ENCODE data around the gene PLXDC1.

The PLXDC1 gene

DNA sequence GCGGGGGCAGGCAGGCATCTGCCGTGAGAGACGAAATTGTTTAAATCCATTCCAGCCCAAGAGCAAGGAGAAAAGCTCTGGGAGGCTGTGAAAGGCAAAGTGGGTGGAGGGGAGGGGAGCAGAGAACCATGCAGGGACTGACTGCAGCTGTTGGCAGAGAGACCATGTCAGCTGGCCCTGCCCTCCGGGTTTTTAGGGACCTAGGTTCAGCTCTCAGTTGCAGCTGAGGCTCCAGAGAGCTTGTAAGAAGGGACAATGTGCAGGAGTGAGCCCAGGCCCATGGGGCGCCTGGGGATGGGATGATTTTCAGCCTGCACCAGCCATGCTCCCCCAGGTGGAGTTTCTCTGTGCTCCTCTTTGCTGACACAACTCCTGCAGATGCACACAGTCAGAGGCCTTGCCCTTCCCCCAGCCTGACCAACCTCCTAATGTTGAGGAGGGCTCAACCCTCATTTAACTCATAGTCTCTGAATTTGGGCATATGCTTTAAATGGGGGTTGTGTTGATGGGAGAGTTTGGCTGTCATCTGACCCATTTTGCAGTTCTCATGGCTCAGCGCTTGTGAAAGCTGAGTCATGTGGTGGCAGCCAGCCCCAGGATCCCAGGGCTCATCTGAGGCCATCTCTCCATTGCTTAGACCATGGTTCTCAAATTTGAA, 70.9 kb downstream of the PLXDC1 start:
- H3K9ac ChIP-seq (ENCODE audit: low read length) = no peak overlapping the region
- TF ChIP-seq EZH2 (optimal IDR thresholded peaks at IDR 0.05; ENCODE audit: low read depth, low read length) (no peak), EZH2phosphoT487 (IDR thresholded peaks at IDR 0.05; ENCODE audit: low read length) (no peak)
- TF ChIP-seq, protein P1, sequence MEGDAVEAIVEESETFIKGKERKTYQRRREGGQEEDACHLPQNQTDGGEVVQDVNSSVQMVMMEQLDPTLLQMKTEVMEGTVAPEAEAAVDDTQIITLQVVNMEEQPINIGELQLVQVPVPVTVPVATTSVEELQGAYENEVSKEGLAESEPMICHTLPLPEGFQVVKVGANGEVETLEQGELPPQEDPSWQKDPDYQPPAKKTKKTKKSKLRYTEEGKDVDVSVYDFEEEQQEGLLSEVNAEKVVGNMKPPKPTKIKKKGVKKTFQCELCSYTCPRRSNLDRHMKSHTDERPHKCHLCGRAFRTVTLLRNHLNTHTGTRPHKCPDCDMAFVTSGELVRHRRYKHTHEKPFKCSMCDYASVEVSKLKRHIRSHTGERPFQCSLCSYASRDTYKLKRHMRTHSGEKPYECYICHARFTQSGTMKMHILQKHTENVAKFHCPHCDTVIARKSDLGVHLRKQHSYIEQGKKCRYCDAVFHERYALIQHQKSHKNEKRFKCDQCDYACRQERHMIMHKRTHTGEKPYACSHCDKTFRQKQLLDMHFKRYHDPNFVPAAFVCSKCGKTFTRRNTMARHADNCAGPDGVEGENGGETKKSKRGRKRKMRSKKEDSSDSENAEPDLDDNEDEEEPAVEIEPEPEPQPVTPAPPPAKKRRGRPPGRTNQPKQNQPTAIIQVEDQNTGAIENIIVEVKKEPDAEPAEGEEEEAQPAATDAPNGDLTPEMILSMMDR (IDR thresholded peaks at IDR 0.05; ENCODE audit: low read length) = no peak

DNA sequence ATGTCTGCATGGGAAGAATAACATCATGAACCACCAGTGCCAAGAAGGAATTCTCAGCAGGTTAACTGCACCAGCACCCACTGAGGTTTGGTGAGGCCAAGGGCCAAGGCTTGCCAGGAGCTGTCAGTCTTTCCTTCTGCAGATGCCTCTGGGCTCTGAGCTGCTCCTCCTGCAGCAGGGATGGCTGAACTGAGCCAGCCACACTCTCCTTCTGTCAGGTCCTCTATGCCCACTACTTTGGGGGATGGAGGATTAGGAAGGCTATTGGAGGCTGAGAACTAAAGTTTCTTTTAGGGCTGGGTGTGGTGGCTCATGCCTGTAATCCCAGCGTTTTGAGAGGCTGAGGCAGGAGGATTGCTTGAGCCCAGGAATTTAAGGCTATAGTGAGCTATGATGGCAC, 71.6 kb downstream of the PLXDC1 start:
- Histone ChIP-seq H3K4me3 (ENCODE audit: low read length) (no peak overlapping the region), H3K27me3 (replicated peaks; ENCODE audit: insufficient read depth, low read length) (no peaks in the 10 kb centered on the region), H3K9ac (ENCODE audit: low read length) (no peak overlapping the region), H3F3A (ENCODE audit: insufficient read depth, low read length) (no peaks in the 10 kb centered on the region), H3K27ac (ENCODE audit: low read length) (no peak overlapping the region), H3K36me3 (replicated peaks; ENCODE audit: insufficient read depth, low read length) (no peaks in the 10 kb centered on the region), H3K9me2 (replicated peaks; ENCODE audit: insufficient read depth, low read length) (no peaks in the 10 kb centered on the region), H2AFZ (ENCODE audit: low read length) (no peak overlapping the region), H3K79me2 (ENCODE audit: low read length) (no peaks in the 10 kb centered on the region), H3K9me3 (replicated peaks; ENCODE audit: insufficient read depth, low read length) (no peaks in the 10 kb centered on the region), H4K20me1 (ENCODE audit: insufficient read depth, low read length) (no peaks in the 10 kb centered on the region), H3K4me1 (ENCODE audit: low read length) (no peaks in the 10 kb centered on the region), H3K4me2 (ENCODE audit: low read depth, low read length) (no peak overlapping the region)
- DNase-seq = no peak
- no peak for TF ChIP-seq EZH2 (optimal IDR thresholded peaks at IDR 0.05; ENCODE audit: low read depth, low read length)
- TF ChIP-seq, protein P1 (IDR thresholded peaks at IDR 0.05; ENCODE audit: low read length) = no peak
- no peak for TF ChIP-seq EZH2phosphoT487 (IDR thresholded peaks at IDR 0.05; ENCODE audit: low read length)

More for the DNA sequence above, 70.9 kb downstream of the PLXDC1 start:
- Histone ChIP-seq H3K4me1 (ENCODE audit: low read length) (no peaks in the 10 kb centered on the region), H3K27me3 (replicated peaks; ENCODE audit: insufficient read depth, low read length) (no peaks in the 10 kb centered on the region), H3K36me3 (replicated peaks; ENCODE audit: insufficient read depth, low read length) (no peaks in the 10 kb centered on the region), H4K20me1 (ENCODE audit: insufficient read depth, low read length) (no peaks in the 10 kb centered on the region), H3K4me2 (ENCODE audit: low read depth, low read length) (no peak overlapping the region), H3K4me3 (ENCODE audit: low read length) (no peak overlapping the region), H3K27ac (ENCODE audit: low read length) (no peak overlapping the region), H2AFZ (ENCODE audit: low read length) (no peak overlapping the region), H3K9me3 (replicated peaks; ENCODE audit: insufficient read depth, low read length) (no peaks in the 10 kb centered on the region), H3K79me2 (ENCODE audit: low read length) (no peaks in the 10 kb centered on the region), H3F3A (ENCODE audit: insufficient read depth, low read length) (no peaks in the 10 kb centered on the region), H3K9me2 (replicated peaks; ENCODE audit: insufficient read depth, low read length) (no peaks in the 10 kb centered on the region)
- DNase-seq = no peak

DNA sequence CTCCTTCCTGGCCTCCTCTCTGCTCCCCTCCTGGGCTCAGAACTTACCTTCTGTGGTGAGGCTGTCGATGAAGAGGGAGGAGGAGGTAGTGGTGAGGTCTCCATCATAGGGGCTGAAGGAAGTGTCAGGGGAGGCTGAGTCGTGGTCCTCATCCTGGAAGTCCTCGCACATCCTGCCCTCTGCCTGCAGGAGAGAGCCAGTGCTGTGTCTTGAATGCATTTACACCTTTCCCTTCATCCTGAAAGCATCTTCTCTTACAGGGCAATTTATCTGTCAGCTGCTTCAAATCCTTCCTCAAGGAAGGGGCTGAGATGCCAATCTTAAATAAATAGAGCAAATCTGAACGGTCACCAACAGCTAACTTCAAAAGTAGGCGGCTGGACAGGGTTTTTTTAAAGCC, 73.6 kb downstream of the PLXDC1 start:
- Histone ChIP-seq H3K9me2 (replicated peaks; ENCODE audit: insufficient read depth, low read length) (no peaks in the 10 kb centered on the region), H3F3A (ENCODE audit: insufficient read depth, low read length) (no peaks in the 10 kb centered on the region), H3K4me2 (ENCODE audit: low read depth, low read length) (no peak overlapping the region), H3K4me1 (ENCODE audit: low read length) (no peaks in the 10 kb centered on the region), H3K27me3 (replicated peaks; ENCODE audit: insufficient read depth, low read length) (no peaks in the 10 kb centered on the region), H3K27ac (ENCODE audit: low read length) (no peak overlapping the region), H3K36me3 (replicated peaks; ENCODE audit: insufficient read depth, low read length) (no peaks in the 10 kb centered on the region), H2AFZ (ENCODE audit: low read length) (no peak overlapping the region), H3K9me3 (replicated peaks; ENCODE audit: insufficient read depth, low read length) (no peaks in the 10 kb centered on the region), H3K4me3 (ENCODE audit: low read length) (no peak overlapping the region), H4K20me1 (ENCODE audit: insufficient read depth, low read length) (no peaks in the 10 kb centered on the region), H3K79me2 (ENCODE audit: low read length) (no peaks in the 10 kb centered on the region), H3K9ac (ENCODE audit: low read length) (no peak overlapping the region)
- TF ChIP-seq EZH2 (optimal IDR thresholded peaks at IDR 0.05; ENCODE audit: low read depth, low read length) (no peak), EZH2phosphoT487 (IDR thresholded peaks at IDR 0.05; ENCODE audit: low read length) (no peak)
- TF ChIP-seq, protein P1 (IDR thresholded peaks at IDR 0.05; ENCODE audit: low read length) = no peak
- DNase-seq = no peak
